GM21619 (cell line): Measurements from ENCODE around the gene SPIRE1.
"Not testable (repeated sequence)": the region's sequence is repeated elsewhere in the genome, so short reads cannot be mapped to it uniquely, and the experiment has no call there.

Experiments used
- ATAC-seq: cut with Tn5 transposase; IDR thresholded peaks from one replicate; pipeline ENCODE4 v1.9.1; 2021; ENCODE audit not compliant: unreplicated experiment

Gene SPIRE1

DNA sequence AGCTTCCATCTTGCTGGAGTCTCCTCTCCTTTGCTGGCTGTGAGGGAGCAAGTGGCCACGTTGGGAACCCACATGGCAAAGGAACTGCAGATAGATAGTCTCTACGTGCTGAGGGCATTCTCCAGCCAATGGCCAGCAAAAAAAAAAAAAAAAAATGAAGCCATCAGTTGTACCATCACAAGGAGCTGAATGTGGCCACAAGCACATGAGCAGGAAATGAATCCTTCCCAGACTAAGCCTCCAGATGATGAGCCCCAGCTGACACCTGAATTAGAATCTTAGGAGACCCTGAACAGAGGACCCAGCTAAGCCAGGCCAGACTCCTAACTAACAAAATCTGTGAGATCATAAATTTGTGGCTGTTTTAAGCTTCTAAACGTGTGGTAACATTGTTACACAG, 57.9 kb downstream of the SPIRE1 start:
- ATAC-seq, result no peak

DNA sequence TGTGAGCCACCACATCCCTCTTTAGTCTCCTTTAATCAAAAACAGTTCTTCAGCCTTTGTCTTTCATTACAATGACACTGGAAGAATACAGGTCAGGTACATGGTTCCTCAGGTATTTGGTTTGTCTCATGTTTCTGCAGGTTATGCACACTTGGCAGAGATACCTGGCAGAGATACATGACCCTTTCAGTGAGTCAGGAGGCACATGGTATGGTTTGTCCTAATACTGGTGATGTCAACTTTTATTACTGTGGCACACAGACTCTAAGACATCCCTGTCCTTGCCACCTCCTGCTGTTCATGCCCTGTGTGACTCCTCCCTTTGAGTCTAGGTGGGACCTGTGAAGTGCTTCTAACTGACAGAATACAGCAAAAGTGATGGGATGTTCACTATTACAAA, 58.4 kb downstream of the SPIRE1 start:
- no peak for ATAC-seq

DNA sequence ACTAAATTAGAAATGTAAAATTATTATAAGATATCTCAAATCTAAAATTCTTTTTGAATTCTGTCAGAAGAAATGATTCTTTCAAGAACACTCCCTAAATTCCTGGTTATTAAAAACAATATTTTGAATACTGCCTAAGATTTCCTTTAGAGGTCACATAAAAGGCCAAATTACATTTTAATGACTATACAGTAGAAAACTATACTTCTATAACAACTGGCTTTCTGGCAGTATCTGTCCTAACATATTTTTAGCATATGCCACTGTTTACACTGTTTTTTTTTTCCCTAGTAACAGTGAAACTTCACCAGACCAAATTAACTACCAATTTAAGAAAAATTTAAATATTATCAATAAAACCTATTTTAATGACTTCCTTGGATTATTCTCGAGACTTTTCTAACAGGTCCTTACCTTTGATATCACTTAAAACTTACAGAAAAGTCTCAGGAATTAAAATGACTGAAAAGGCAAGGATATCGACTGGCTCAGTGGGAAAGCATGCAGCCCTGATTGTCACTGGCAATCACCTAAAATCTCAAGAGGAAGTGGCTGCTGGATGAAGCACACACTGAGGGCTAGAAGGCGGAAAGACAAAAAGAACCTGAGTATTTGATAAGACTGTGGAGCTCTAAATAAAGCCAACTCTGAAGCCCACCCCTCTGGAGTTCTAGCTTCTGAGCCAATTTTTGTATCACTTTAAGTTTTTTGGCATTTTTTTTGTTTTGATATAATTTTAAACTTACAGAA, 59.6 kb downstream of the SPIRE1 start:
- no peak for ATAC-seq

DNA sequence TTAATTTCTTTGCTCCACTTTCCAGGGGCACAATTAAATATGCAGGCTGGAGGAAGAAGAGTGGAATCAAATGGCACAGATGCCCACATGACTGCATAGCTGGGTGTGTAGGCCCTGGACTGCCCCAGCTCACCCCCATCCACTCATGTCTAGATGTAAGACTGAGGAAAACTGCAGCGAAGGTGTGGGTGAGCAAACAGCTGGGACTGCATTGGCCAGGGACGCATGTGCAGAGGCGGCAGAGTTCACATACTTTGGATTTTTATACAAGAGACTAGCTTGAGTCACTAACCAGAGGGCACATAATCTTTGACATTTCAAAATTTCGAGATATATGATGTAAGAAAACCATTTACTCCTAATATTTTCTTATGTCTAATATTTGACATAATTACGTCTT, 60.1 kb downstream of the SPIRE1 start:
- ATAC-seq, result no peak

DNA sequence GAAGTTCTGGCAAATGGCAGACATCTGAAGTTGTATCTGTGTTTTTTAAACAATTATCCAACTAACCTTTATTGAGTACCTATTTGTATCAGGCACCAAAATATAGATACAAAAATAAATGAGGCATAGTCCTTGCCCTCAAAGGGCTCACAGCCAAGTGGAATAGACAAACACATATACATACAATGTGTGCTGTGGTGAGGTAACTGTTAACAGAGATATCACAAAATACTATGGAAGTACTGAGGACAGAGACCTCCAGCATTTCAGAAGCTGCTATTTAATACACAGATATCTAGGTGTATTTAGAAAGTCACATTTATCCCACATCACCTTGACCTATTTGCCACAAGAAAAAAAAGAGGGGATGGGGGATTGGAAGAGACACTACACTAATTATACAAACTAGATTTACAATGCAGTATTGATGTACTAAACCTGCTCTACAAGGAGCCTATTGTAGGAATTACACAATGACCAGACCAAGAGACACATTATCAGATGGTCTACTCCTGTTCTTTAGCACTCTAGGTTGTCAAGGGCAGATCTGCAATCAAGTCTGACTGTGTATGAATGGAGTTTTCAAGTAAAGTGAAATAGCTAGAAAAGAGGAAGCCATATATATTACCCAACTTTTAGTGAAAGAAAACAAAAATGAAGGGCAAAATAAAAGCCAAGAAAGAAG, 62.2 kb downstream of the SPIRE1 start:
- no peak for ATAC-seq

DNA sequence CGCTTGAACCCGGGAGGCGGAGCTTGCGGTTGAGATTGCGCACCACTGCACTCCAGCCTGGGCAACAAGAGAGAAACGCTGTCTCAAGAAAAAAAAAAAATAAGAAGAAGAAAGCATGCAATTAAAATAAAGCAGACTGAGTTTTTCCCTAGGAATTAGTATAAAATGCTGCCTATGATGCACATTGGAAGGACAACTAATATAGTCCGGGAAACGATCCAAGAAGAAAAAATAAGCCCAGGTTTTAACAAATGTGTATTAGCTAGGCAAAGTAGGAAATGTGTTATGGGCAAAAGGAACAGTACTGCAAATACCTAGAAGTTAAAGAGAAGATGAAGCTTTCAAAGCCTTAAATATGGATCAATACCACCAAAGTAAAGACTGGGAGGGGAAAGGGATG, 64.0 kb downstream of the SPIRE1 start:
- ATAC-seq, result no peak

DNA sequence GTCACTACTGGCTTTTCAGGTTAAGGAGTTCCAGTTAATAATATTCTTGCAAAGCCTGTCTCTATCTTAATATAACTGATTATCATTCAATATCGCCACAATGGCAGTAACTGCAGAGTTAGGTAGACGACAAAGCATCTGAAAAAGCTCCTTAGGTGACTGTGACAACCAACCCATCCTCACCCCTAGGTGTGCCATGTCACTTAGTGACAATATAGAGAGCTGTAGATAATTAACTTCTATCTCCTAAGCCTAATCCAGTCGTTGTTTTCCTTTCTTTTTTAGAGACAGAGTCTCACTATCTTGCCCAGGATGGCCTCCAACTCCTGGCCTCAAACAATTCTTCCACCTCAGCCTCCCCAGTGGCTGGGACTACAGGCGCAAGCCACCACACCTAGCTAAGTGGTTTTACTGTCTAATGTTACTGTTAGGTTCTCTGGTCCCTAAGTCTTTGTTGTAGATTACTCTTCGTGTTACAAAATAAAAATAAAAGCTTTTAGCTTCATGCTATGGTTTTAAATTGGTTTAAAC, 65.2 kb downstream of the SPIRE1 start:
- ATAC-seq, result no peak

DNA sequence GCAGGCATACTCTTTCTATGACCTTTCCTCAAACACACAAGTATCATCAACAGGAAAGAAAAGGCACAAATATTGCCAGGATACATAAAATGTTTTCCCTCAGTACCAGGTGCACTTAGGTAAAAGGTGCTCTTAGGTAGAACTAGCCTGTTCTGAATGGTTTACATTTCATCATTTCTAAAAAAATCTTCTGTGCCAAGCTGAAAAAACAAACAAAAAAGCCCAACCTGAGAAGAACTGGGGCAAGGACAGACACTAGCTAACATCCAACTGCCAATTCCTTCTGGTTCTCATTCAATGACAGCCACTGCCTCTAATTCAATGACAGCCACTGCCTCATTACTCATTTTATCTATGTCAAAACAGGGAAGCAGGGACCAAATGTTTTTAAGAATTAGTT, 68.5 kb downstream of the SPIRE1 start:
- no peak for ATAC-seq

DNA sequence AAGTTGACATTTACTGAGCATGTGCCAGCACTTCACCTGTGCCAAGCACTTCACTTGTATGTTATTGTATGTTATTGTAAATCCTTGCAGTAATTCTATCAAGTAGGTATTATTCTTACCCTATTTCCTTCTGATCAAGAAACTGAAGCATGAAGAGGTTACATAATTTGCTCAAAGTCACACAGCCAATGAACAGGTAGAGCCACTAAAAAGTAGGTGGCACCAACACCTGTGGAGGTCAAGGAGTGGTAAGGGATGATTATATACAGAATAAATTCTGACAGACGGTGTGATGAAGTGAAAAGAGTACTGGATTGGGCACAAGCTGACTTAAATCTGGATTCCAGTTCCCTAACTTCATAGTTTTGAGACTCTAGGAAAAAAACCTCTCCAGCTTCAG, 71.0 kb downstream of the SPIRE1 start:
- ATAC-seq, result no peak

DNA sequence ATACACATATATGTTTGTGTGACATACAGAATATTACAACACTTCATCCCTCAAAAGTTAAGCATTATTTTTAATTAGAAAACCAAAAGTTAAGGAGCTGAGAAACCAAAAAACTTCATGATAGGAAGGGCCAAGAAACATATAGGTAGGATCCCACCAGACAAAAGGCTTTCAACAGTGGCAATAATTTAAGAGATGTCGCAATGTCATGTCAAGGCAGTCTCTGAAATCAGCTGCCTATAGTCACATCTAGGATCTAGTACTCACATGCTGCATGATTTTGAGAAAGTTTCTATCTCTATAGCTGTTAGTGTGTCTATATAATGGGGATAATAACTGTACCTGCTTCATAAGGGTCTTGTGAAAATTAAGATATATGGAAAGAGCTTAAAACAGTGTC, 72.7 kb downstream of the SPIRE1 start:
- no peak for ATAC-seq

DNA sequence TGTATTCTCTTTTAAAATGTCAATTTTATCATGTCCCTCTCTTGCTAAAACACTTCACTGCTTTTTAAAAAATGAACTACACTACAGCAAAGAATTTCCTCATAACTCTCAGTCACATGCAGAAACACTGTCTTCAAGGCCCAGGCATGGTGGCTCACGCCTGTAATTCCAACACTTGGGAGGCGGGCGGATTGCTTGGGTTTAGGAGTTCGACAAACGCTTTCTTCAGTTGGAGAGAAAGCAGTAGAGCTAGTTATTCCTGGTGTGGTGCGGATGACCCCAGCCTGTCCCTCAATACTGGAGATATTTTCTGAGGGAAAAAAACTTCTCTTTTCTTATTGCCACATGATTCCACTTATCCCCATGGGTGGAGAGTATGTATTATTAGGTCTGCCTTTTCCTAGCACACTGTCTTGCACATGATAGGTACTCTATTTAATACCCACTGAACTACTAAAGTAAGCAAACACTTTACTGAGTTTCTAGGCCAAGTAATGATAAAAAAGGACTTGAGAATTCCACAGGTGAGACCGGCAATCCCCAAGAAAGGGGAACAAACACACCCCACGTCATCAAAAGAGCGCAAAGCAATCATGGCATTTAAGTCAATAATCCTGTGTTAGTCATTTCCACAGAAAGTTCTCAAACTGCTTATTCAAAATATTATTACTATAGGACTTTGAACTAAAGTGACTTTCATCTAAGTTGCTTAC, 77.1 kb downstream of the SPIRE1 start:
- no peak for ATAC-seq

DNA sequence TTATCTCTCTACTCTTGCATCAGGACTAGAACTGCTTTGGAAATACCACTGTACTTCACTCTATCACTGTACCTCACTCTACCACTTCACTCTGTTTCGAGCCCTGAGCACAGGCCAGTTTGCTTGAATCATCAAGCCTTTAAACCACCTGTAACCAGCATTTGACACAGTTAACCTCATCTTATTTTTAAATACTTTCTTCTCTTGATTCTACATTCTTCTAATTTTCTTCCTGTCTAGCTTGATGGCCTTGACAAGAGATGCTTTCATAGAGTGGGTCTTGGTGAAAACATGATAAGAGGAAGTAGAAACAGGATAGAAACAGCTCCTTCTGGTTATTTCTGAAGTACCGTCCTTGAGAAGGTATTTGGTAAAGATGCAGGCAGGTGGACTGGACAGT, 78.1 kb downstream of the SPIRE1 start:
- no peak for ATAC-seq

DNA sequence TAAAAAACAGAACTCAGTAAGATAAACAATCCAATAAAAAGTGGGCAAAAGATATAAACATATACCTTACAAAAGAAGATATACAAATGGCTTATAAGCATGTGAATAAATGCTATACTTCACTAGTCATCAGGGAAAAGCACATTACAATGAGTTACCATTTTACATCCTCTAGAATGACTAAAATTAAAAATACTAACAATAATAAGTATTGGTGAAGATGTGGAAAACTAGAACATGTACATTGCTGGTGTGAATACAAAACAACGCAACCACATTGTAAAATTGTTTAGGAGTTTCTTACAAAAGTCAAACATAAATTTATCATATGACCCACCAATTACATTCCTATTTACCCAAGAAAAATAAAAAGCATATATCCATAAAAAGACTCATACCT, 80.1 kb downstream of the SPIRE1 start:
- ATAC-seq, result no peak

DNA sequence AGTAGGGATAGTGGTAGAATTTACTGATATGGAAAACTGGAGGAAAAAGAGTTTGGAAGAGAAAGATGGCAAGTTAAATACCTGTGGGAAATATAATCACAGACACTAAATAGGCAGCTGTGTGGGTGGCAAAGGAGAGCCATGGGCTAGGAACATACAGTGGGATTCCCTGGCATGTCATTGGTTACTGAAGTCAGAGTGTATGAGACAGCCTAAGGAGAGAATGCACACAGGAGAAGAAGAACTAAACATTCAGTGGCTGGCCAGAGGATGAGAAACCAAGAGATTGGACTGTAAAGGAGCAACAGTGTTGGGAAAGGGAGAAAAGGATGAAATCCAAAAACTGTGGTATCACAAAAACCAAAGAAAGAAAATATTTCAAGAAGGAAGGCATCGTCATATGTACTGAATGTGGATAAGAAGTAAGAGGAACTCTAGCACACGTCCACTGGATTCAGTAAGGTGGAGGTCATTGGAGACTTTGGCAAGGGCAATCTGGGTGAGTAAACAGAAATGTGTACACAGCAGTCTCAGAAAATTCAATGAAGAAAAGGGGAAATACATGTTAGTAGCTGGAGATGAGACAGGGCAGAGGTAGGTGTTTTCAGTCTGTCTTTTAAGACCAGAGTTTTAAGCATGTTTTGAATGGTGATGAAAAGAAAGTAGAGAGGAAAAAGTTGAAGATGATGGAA, 83.3 kb downstream of the SPIRE1 start:
- no peak for ATAC-seq

DNA sequence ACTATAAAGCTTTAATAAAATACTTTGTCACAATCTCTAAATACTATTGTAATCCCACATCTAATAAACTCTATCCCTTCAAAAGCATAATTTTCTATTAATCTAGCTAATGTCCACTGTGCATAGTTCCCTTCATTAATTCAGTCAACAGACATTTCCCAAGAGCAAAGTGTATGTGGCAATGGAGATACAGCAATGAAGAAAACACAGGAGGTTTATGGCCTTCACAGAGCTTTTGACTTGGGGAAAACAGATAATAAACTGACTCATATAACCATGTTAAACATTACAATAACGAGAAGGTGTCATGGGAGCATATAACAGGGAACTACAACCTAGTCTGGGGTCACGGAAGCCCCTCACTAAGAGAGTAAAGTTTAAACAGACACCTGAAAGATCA, 86.3 kb downstream of the SPIRE1 start:
- ATAC-seq, result no peak

DNA sequence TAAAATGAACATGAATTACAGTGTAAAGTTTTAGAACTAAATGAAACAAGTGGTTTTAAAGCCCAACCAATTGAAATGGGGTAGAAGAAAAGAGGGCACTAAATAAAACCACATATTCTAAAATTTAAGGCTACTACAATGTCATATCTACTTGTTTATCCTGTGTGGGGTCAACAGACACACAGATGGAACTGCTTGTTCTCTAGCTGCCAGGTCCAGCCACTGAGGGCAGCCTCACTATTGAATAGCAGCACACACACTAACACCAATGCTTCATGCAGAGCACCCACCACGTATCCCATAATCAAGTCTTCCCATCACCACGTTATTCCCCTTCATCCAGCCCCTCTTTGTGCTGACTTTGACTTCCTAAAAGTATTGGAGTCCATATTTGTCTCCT, 88.1 kb downstream of the SPIRE1 start:
- no peak for ATAC-seq

DNA sequence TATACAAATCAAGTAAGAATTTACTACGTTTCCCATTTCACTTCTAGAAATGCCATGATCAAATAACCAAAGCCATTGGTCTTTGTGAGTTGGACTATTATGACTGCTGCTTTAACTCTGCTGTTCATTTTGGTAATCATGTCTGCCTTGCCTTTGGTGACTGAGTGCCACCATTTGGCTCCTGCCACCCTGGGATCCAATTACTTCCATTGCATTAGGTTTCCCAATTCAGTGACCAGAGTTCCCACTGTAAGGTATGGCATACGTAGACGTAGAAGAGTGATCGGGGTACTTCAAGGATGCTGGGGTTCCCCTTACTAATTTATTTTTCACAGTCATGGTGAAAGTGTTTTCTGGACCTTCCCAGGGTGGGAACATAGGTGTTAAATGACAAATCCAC, 90.1 kb downstream of the SPIRE1 start:
- ATAC-seq, result no peak

DNA sequence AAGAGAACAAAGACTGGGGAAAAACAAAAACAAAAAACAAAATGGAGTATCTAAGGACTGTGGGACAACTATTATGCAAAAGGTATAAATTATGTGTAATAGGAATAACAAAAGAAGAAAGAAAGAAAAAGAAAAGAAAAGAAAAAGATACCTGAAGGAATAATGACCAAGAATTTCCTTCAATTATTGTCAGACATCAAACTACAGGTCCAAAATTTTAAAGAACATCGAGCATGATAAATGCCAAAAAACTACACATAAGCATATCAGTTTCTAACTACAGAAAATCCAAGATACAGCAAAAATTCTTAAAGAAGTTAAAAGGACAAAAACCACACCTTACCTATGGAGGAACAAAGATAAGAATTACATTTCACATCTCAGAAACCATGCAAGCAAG, 93.0 kb downstream of the SPIRE1 start:
- ATAC-seq, result no peak

DNA sequence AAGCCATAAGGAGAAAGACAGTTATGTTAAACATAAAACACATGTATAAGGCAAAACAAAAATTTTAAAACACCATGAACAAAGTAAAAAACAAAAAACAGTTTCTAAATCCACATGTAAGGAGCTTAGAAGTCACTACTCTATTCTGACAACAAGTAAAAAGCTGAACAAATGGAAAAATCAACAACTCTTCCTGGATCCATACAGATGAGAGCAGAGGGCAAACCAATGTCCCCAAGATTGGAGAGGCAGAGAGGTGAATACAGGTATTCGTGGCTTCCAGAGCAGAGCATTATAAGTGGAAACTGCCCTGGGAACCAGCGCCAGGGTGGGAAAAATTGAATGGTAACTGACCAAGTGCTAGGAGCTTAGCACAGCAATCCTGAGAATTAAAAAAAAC, 93.5 kb downstream of the SPIRE1 start:
- no peak for ATAC-seq

DNA sequence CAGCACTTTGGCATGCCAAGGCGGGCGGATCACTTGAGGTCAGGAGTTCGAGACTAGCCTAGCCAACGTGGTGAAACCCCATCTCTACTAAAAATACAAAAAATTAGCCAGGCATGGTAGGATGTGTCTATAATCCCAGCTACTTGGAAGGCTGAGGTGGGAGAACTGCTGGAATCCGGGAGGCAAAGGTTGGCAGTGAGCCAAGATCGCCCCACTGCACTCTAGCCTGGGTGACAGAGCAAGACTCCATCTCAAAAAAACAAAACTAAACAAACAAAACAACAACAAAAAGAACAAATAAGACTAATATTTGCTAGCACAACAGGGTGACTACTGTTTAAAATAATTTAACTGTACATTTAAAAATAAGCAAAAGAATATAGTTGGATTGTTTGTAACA, 97.3 kb downstream of the SPIRE1 start:
- ATAC-seq, result not testable (repeated sequence)

DNA sequence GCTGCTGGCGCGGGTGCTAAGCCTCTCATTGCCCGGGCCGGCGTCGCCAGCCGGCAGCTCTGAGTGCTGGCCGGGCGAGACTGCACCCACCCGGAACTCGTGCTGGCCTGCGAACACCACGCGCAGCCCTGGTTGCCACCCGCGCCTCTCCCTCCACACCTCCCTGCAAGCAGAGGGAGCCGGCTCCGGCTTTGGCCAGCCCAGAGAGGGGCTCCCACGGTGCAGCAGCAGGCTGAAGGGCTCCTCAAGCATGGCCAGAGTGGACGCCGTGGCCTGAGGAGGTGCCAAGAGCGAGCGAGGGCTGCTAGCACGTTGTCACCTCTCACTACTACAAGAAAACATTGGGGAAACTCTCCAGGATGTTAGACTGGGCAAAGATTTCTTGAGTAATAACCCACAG, 98.6 kb downstream of the SPIRE1 start:
- ATAC-seq, result no peak
